ENCODE data around the gene FBF1.
"Not testable (repeated sequence)": the region's sequence is repeated elsewhere in the genome, so short reads cannot be mapped to it uniquely, and the experiment has no call there.

FBF1 gene

DNA sequence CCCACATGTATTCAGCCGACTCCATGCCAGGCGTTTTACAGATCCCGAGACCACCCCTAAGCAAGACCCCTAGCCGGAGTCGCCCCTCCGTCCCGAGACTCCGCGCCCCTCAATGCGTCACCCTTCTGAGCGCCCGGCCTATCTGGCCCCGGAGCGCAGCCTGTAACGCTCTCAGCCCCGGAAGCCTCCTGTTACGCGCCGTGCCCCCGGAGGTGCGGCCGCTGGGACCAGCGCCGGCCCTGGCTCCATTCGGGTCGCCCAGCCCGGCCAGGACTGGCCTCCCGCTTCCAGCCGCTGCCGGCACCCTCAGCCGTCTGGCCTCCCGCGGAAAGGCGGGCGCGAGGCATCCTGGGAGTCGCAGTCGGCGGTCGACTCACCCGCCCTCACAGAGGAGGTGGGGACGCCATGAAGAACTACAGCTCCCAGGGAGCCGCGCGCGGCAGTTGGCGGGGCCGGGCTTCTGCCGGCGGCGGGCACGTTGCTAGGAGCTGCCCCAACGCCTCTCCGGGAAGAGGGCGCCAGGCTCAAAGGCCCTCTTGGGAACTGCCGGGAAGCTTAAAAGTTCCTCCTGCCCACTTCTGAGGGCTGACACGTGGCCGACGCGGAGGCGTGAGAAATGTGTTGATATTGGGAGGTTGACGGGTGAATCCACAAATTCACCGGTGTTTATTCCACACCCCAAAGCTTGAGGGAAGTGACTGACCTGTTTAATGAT is at the start of gene FBF1:
TSS of gene FBF1 (minus strand) at position 316 of the 715 bp plus-strand sequence. CDS start 2,893 bp downstream, outside the sequence.
- DNase-seq (ENCODE audit: low spot score), result peak; percentile 96

DNA sequence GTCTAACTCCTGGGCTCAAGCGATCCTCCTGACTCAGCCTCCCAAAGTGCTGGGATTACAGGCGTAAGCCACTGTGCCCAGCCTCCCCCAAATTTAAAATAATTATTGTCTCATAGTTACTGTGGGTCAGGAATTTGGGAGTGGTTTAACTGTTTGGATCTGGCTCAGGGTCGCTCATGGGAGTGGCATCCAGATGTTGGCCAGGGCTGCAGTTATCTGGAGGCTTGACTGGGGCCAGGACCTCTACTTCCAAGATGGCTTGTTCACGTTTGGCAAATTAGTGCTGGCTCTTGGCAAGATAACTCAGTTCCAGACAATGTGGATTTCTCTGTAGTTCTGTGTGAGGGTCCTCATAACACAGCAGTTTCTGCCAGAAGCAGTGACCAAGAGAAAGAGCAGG is 46.2 kb upstream of the FBF1 start:
- no peak for DNase-seq (ENCODE audit: low spot score)

DNA sequence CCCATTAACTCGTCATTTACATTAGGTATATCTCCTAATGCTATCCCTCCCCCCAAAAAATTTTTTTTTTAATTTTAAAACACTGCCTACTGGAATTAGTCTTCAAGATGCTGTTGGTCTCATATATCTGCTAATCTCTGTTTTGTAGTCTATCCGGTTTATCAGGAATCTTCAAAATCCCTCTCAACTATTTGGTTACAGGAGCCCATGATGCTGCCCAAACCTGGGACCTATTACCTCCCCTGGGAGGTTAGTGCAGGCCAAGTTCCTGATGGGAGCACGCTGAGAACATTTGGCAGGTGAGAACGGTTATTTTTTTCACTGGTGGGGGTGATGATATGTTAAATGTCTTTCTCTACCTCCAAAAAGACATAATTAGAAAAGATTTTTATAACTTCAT is 45.1 kb upstream of the FBF1 start:
- no peak for DNase-seq (ENCODE audit: low spot score)

DNA sequence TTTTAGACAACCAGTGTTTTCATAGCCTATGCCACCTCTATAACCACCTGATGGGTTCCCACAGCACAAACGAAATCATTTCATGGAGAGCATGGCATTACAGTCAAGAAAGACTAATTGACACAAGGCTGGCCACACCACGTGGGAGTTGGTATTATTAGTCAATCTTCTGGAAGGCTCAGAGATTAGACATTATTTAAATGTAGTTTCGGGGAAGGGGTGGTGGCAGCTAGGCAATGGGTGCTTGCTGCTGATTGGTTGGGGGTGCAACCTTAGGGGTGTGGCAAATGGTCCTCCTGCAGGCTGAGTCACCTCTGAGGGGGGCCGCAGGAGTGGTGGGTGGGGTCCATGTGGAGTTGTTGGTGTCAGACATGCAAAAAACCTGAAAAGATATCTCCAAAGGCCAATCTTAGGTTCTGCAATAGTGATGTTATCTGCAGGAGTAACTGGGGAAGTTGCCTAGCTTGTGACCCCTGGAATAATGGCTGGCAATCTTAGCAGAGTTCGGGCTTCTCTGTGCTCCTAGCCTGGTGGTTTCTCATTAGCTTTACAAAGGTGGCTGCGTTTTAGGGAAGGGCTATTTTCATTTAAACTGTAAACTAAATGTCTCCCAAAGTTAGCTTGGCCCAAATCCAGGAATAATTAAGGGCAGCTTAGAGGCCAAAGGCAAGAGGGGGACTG is 42.8 kb upstream of the FBF1 start:
- no peak for DNase-seq (ENCODE audit: low spot score)

DNA sequence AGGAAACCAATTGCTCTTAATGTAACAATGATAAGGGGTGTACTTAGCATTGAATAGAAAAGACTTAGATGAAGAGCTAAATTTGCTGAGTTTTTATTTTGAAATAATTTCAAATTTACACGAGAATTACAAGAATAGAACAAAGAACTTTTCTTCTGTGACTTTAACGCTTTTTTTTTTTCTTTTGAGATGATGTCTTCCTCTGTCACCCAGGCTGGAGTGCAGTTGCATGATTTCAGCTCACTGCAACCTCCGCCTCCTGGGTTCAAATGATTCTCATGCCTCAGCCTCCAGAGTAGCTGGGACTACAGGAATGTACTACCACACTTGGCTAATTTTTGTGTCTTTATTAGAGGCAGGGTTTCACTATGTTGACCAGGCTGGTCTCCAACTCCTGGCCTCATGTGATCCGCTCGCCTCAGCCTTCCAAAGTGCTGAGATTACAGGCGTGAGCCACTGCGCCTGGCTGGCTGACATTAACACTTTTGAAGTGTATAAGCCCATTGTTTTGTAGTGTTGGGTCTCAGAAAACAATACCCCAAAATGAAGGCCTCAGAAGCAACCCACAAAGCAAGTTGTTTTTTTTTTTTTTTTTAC is 40.3 kb upstream of the FBF1 start:
- DNase-seq (ENCODE audit: low spot score), result no peak

- no peak for DNase-seq (ENCODE audit: low spot score)
These were observed 39.6 kb upstream of the FBF1 start for GRCh38 chr17:75980188-75981018.

DNA sequence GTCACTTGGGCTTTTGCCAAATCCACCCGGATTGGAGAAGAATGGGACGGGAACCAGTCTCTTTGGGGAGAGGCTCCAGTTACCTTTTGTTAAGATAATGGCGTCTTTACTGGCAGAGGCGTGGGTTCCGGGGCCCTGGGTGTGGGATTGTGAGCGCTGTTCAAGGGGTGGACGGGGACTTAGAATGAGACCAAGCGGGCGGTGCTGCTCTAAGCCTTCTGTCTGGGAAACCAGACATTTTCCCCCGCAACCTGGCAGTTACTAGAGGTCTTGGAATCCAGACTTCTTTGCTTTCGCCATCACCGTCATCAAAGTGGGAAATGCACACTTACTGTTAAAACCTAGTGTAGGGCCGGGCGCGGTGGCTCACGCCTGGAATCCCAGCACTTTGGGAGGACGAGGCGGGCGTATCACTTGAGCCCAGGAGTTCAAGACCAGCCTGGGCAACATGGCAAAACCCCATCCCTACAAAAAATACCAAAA is 38.9 kb upstream of the FBF1 start:
- no peak for DNase-seq (ENCODE audit: low spot score)

- peak; percentile 81 for DNase-seq (ENCODE audit: low spot score)
These were observed 38.3 kb upstream of the FBF1 start, which contains the start of the genes ACOX1 and TEN1 for GRCh38 chr17:75978938-75979704. Gene ACOX1 (minus strand): TSS chr17:75979166. CDS start chr17:75979073, 93 bp downstream. Gene TEN1 (plus strand): TSS chr17:75979240. CDS start chr17:75986193, 6,953 bp downstream.

- DNase-seq (ENCODE audit: low spot score), result no peak
These were observed 35.5 kb upstream of the FBF1 start for GRCh38 chr17:75976175-75976848.

DNA sequence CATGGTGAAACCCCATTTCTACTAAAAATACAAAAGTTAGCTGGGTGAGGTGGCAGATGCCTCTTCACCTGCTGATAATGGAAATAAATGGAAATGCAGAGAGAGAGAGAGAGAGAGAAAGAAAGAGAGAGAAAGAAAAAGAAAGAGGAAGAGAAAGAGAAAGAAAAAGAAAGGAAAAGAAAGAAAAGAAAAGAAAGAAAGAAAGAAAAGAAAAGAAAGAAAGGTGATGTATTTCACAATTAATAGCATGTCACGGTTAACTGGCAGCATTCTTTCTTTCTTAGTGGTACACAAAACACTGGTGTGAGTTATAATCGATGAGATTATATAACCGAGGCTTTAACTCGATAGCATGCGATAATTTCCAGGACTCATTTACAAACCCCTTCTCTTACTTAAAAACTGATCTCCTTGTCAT is 34.9 kb upstream of the FBF1 start:
- DNase-seq (ENCODE audit: low spot score), result no peak

GRCh38 chr17:75975187-75975586 is 34.3 kb upstream of the FBF1 start:
- DNase-seq (ENCODE audit: low spot score), result not testable (repeated sequence)

DNA sequence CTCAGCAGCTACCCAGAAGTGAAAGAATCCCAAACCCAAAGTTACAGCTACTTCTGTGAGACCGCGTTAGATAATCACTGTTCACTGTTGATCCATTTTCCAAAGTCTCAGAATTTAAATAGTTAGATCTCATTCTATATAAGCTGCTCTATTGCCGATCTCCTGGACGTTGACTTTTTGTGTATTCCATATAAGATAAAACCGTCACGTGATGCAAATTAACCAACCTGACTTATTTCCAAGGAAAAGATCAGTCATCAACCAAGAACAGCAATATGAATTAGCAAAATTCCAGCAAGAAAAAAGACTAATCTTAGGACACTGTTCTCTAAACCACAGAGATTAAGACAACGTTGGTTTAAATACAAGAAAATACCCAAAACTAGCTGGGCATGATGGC is 29.8 kb upstream of the FBF1 start:
- DNase-seq (ENCODE audit: low spot score), result no peak

DNA sequence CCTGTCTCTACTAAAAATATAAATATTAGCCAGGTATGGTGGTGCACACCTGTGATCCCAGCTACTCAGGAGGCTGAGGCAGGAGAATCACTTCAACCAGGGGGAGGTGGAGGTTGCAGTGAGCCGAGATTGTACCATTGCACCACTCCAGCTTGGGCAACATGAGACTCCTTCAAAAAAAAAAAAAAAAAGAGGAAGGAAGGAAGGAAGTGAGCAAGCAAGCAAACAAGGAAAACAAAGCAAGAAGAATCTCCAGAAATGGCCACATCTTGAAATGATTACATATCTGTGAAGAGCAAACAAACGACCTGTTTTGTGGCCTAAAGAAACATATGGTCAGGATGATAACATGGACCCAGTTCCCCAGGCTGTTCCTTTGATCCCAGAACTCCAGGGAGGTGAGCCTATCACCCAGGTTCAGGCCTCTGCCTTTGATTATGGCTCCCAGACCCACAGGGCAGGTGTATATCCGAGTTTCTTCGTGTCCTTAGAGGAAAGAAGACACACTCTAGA is 29.2 kb upstream of the FBF1 start:
- DNase-seq (ENCODE audit: low spot score), result no peak

GRCh38 chr17:75969044-75969443 is 28.2 kb upstream of the FBF1 start:
- DNase-seq (ENCODE audit: low spot score), result not testable (repeated sequence)

GRCh38 chr17:75965468-75965867 is 24.6 kb upstream of the FBF1 start:
- no peak for DNase-seq (ENCODE audit: low spot score)

- no peak for DNase-seq (ENCODE audit: low spot score)
These were observed 19.1 kb upstream of the FBF1 start for GRCh38 chr17:75959839-75960511.

DNA sequence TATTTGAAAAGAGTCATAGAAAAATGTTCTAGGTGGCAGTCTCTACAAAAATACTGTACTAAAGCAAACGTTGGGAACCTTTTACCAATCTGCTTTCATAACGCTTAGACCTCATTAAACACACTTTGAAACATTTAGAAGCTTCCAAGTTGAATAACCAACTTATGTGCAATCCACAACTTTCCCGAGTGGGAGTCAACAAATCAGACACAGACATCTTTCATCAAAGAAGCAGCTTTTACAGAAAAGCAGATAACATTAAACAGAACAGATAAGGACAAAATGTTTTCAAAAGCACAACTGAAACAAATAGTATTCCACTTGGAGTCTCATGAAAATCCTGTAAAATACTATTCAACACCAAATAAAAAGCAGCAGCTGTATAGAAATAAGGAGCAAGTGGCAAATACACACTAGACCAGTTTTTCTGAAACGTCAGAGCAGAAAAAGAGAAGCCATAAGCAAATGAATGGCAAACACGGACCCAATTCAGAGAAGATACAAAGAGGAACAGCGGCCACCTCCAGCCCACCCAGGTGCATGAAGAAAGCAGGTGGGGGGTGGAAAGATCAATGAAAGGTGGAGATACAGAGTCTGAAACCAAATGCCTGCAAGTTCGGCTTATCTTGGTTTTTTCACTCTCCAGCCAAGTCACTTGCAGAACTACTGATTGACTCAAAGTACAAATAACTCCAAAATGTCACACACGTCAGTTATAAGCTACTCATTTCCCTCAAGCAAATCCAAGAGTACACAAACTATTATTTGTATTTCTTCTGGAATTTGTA is 18.4 kb upstream of the FBF1 start:
- no peak for DNase-seq (ENCODE audit: low spot score)

DNA sequence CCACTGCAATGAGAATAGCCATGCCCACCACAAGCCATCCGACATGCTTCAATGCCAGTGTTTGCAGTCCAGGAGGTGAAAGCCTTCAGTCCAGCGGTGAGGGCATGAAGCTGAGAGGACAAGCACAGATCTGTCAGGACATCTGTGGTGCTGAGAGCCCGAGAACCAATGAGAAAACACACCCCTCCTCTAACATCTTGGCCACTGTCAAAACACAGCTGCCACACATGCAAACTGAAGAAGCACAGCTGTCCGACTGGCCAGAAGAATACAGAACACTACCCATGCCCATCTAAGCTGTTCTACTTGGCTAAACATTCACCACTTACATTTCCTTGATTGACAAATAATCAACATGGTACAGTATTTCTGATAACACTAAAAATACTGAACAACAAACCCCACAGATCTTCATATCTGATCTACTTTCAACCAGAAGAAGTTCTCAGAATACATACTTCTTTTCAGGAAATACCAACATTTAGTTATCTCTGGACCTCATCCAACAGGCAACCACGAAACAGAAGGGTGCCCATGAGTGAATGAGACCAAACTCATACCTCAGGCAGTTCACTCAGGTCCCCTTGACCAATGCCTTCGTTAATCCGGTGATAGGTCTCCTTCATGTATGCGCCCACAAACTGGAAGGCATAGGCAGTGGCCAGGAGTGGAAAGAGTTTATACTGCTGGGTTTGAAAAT is 10.2 kb upstream of the FBF1 start:
- no peak for DNase-seq (ENCODE audit: low spot score)
